PC-9 (cell line): ENCODE data around the gene AGBL4. TPM values are rescaled to one million over a fixed set of nuclear protein-coding genes. Genes with fewer than 3 reads are reported as not detected.

ENCODE experiments used
- BruUV-seq: library from RNA; stranded (reverse); fragments of 400-500 nt; replicated peaks from 2 replicates; lab custom pipeline; 2021; lab: Mats Ljungman, UMichigan
- CTCF ChIA-PET: fragments of 300-600 bp; sonication (Branson Sonifier 250); formaldehyde crosslinking; loops from one replicate; lab custom pipeline; 2022; ENCODE audit warnings: antibody characterized with exemption; lab: Charles Lee
- POLR2A ChIA-PET: fragments of 300-600 bp; sonication (Branson Sonifier 250); formaldehyde crosslinking; loops from one replicate; lab custom pipeline; 2022; ENCODE audit warnings: antibody characterized with exemption; ENCODE audit not compliant: unreplicated experiment; lab: Charles Lee
- DNase-seq, 2 experiments: peaks; one replicate each; pipeline versions ENCODE4 v3.0.0 to v3.0.0-alpha.2; 2015 to 2022; ENCODE audit warnings: mixed read lengths in 1 of 2
- H2AFZ ChIP-seq: fragments of 200-600 bp; sonication (generic); 2 replicates; pipeline ENCODE4 v1.8.1; 2017; ENCODE audit warnings: antibody characterized with exemption
- H3F3A ChIP-seq: fragments of 200-600 bp; sonication (generic); 2 replicates; pipeline ENCODE4 v1.8.1; 2017; ENCODE audit warnings: antibody characterized with exemption, mild to moderate bottlenecking, low read depth; ENCODE audit not compliant: insufficient read depth
- H3K27ac ChIP-seq: fragments of 200-600 bp; sonication (generic); 2 replicates; pipeline ENCODE4 v1.6.1; 2016; ENCODE audit warnings: mixed run types
- H3K27me3 ChIP-seq: fragments of 200-600 bp; sonication (generic); 2 replicates; pipeline ENCODE4 v1.6.1; 2016; ENCODE audit warnings: low read depth, mixed run types; ENCODE audit not compliant: insufficient read depth
- H3K36me3 ChIP-seq: fragments of 200-600 bp; sonication (generic); 2 replicates; pipeline ENCODE4 v1.6.1; 2016; ENCODE audit warnings: low read depth, mixed run types
- H3K4me1 ChIP-seq: fragments of 200-600 bp; sonication (generic); replicated peaks from 2 replicates; pipeline ENCODE4 v1.6.1; 2016; ENCODE audit warnings: mixed run types; ENCODE audit not compliant: insufficient read depth
- H3K4me2 ChIP-seq: fragments of 200-600 bp; sonication (generic); 2 replicates; pipeline ENCODE4 v1.6.1; 2017; ENCODE audit warnings: mixed run types
- H3K4me3 ChIP-seq: fragments of 200-600 bp; sonication (generic); 2 replicates; pipeline ENCODE4 v1.6.1; 2016; ENCODE audit warnings: mixed run types
- H3K79me2 ChIP-seq: fragments of 200-600 bp; sonication (generic); 2 replicates; pipeline ENCODE4 v1.6.1; 2017; ENCODE audit warnings: low read depth, mixed run types
- H3K9me2 ChIP-seq: fragments of 200-600 bp; sonication (generic); 2 replicates; pipeline ENCODE4 v1.8.1; 2017; ENCODE audit warnings: mild to moderate bottlenecking; ENCODE audit not compliant: insufficient read depth
- H3K9me3 ChIP-seq: fragments of 200-600 bp; sonication (generic); 2 replicates; pipeline ENCODE4 v1.8.1; 2016; ENCODE audit warnings: low read depth; ENCODE audit not compliant: insufficient read depth
- H4K20me1 ChIP-seq: fragments of 200-600 bp; sonication (generic); 2 replicates; pipeline ENCODE4 v1.8.1; 2017; ENCODE audit not compliant: insufficient read depth
- CTCF ChIP-seq: fragments of 200-600 bp; sonication (generic); conservative IDR thresholded peaks from 2 replicates; pipeline ENCODE4 v1.6.1; 2017; ENCODE audit warnings: mixed run types, antibody characterized with exemption, mild to moderate bottlenecking, moderate library complexity
- EZH2 ChIP-seq: fragments of 200-600 bp; sonication (generic); IDR thresholded peaks from 2 replicates; pipeline ENCODE4 v1.8.0; 2017; ENCODE audit warnings: antibody characterized with exemption, low read depth
- intact Hi-C: fragments of 100-400 bp; cut with micrococcal nuclease; formaldehyde crosslinking; loops from one replicate; pipeline ENCODE4 v1.10.0; 2022; ENCODE audit not compliant: unreplicated experiment
- total RNA-seq: library from RNA; stranded (reverse); gene quantifications from 2 replicates; pipeline ENCODE4 v1.2.3, GENCODE V29; 2021

AGBL4 gene
- total RNA-seq, 1 experiment from 2014 or later: not detected

DNA sequence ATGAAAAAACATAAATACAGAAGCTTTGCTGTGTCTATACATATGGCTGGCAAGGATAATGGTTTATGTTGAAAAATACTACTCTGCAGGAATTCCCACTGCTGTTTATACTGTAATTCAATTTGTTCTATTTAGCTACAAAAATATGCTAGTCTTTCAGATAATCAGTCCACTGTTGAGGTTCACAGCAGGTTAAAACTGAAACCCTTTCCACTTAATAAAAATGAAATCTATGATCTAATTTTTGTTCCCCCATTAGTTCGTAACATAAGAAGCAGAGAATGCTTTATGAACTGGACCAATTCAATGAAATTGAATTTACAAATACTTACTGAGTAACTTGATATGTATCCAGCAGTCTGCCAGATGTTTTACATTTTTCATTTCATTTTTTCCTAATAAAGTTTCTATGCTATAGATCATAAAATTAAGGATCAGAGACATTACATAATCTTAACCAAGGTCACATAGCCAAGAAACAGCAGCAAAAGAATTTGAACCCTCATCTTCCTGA is 887.0 kb downstream of the AGBL4 start:
- no peak overlapping the region for H3K4me3 ChIP-seq
- intact Hi-C loops: no loop called here
- CTCF ChIA-PET: no interaction called here
- no peak for TF ChIP-seq CTCF
- no peak for TF ChIP-seq EZH2
- DNase-seq: no peak
- no peak overlapping the region for H3K4me2 ChIP-seq
- no peak overlapping the region for H2AFZ ChIP-seq
- no peaks in the 10 kb centered on the region for H3K27me3 ChIP-seq
- BruUV-seq: no TSS peak
- POLR2A ChIA-PET: no interaction called here
- no peaks in the 10 kb centered on the region for H3F3A ChIP-seq
- no peaks in the 10 kb centered on the region for H4K20me1 ChIP-seq
- no peaks in the 10 kb centered on the region for H3K9me2 ChIP-seq
- no peaks in the 10 kb centered on the region for H3K9me3 ChIP-seq
- no peak overlapping the region for H3K27ac ChIP-seq
- H3K4me1 ChIP-seq: no peaks in the 10 kb centered on the region
- no peaks in the 10 kb centered on the region for H3K79me2 ChIP-seq
- no peaks in the 10 kb centered on the region for H3K36me3 ChIP-seq

GRCh38 chr1:49125746-49126145 is 898.0 kb downstream of the AGBL4 start:
- ChIA-PET CTCF (no interaction called here), POLR2A (no interaction called here)
- no peak for DNase-seq
- BruUV-seq: no TSS peak
- intact Hi-C loops: no loop called here
- Histone ChIP-seq H3K4me1 (no peaks in the 10 kb centered on the region), H3K27ac (no peak overlapping the region), H3K4me3 (no peak overlapping the region), H3K79me2 (no peaks in the 10 kb centered on the region), H4K20me1 (no peaks in the 10 kb centered on the region), H3K27me3 (no peaks in the 10 kb centered on the region), H3F3A (no peaks in the 10 kb centered on the region), H3K36me3 (no peaks in the 10 kb centered on the region), H3K4me2 (no peak overlapping the region), H3K9me2 (no peaks in the 10 kb centered on the region), H3K9me3 (no peaks in the 10 kb centered on the region), H2AFZ (no peak overlapping the region)
- TF ChIP-seq EZH2 (no peak), CTCF (no peak)

- H3K4me2 ChIP-seq: no peak overlapping the region
- H3K79me2 ChIP-seq: no peaks in the 10 kb centered on the region
- BruUV-seq: no TSS peak
- H3K9me3 ChIP-seq: no peaks in the 10 kb centered on the region
- no peaks in the 10 kb centered on the region for H3K27me3 ChIP-seq
- no peaks in the 10 kb centered on the region for H3K9me2 ChIP-seq
- TF ChIP-seq EZH2 (no peak), CTCF (no peak)
- H3K4me3 ChIP-seq: no peak overlapping the region
- no peaks in the 10 kb centered on the region for H3K4me1 ChIP-seq
- CTCF ChIA-PET: no interaction called here
- no peak overlapping the region for H2AFZ ChIP-seq
- no peaks in the 10 kb centered on the region for H3K36me3 ChIP-seq
- H4K20me1 ChIP-seq: no peaks in the 10 kb centered on the region
- POLR2A ChIA-PET: no interaction called here
- no peaks in the 10 kb centered on the region for H3F3A ChIP-seq
- no peak for DNase-seq
- intact Hi-C loops: no loop called here
- H3K27ac ChIP-seq: no peak overlapping the region
Measured at GRCh38 chr1:49111931-49112330, 911.8 kb downstream of the AGBL4 start.
